GM21360 (cell line): ENCODE results near the gene PCDHA3.
"Not testable (repeated sequence)": the region's sequence is repeated elsewhere in the genome, so short reads cannot be mapped to it uniquely, and the experiment has no call there.

ENCODE experiments used
- ATAC-seq: cut with Tn5 transposase; IDR thresholded peaks from one replicate; pipeline ENCODE4 v1.9.1; 2021; ENCODE audit warnings: mild to moderate bottlenecking, moderate library complexity; ENCODE audit not compliant: unreplicated experiment

Gene PCDHA3

DNA sequence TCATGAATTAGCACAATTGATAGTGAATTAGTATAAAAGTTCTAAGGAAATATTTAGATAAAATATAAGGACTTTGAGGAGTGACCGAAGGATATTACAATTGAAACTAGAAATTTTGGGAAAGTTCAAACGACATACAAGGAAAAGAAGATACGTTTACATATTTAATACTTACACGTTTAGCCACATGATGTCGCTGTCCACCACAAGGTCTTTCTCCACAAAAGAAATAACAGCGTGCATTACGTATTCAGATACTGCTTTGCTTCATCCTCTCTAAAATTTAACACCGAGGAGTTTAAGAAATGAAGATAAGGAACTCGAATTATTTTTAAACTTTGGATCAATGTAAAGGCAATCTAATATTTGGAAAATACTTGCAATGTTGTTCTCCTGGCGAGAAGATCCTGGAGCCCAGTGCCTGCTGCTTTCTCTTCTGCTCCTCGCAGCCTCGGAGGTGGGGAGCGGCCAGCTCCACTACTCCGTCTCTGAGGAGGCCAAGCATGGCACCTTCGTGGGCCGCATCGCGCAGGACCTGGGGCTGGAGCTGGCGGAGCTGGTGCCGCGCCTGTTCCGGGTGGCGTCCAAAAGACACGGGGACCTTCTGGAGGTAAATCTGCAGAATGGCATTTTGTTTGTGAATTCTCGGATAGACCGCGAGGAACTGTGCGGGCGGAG, at the start of gene PCDHA3:
PCDHA3 (plus strand) TSS at position 242 of the 678 bp plus-strand sequence.
- ATAC-seq = no peak

DNA sequence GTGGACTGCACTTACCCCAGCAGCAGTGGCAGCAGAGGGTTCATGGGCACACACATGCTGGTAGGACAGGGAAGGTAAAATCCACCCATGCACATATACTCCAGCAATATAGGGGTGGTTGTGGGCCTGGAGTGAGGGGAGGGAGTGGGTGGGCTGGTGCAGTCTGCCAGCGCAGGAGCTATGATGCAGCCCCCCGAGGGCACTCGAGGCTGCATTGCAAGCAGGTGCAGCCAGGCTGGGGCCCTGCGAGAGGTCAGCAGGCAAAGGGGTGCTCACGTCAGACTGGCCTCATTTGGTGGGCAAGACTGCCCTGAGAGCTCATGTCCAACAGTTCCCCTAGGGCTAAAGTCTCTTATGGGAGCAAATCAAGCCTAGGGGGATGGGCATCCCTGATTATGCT, 47.3 kb upstream of the PCDHA3 start:
- ATAC-seq = no peak

DNA sequence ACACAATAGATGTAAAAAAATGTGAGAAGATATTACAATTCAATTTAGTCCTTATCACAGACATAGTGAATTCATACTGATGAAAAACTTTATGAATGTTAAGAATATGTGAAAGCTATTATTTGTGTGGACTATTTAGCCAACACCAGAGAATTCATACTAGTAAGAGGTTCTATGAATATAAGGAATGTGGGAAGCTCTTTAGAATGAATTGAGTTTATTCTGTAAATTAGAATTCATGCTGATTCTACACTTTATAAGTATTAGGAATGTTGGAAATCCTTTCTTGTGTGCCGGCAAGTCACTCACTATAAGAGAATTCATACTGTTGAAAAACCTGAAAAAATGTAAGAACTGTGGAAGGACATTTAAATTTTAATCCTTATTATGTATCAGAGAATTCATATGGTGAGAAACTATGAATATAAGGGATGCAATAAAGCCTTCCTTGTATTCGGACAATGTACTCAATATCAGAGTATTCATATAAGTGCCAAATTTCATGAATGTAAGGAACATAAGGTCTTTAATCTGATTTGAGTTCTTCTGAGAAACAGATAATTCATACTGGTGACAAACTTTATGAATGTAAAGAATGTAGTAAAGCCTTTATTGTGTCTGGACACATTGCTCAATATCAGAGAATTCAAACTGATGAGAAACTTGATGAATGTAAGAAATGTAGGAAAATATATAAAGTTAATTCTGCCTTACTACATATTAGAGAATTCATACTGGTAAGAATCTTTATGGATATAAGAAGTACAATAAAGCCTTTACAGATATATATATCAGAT, 36.5 kb upstream of the PCDHA3 start:
- ATAC-seq = no peak

DNA sequence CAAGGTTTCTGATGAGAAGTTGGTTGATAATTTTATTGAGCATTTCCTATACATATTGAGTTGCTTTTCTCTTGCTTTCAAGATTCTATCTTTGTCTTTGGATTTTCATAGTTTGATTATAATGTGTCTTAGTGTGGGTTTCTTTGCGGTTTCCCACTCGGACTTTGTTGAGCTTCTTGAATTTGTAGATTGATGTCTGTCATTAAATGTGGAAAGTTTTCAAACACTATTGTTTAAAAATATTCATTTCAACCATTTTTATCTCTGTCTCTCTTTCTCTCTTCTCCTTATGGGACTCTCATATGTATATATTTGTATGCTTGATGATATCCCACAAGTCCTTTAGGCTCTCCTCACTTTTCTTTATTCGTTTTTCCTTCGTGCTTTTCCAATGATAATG, 33.4 kb upstream of the PCDHA3 start:
- ATAC-seq = no peak

DNA sequence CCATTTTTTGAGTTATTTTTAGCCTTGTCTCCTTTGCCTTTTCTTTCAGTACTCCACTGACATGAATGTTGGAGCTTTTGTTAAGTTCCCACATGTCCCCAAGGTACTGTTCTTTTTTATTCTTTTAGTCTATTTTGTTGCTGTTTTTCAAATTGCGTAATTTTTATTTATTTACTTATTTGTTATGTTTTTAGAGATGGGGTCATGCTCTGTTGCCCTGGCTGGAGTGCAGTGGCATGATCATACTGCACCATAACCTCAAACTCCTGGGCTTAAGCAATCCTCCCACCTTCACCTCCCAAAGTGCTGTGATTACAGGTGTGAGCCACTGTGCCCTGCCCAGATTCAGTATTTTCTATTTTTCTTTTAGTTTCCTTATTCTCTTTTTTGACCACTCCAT, 20.3 kb upstream of the PCDHA3 start:
- ATAC-seq = no peak

DNA sequence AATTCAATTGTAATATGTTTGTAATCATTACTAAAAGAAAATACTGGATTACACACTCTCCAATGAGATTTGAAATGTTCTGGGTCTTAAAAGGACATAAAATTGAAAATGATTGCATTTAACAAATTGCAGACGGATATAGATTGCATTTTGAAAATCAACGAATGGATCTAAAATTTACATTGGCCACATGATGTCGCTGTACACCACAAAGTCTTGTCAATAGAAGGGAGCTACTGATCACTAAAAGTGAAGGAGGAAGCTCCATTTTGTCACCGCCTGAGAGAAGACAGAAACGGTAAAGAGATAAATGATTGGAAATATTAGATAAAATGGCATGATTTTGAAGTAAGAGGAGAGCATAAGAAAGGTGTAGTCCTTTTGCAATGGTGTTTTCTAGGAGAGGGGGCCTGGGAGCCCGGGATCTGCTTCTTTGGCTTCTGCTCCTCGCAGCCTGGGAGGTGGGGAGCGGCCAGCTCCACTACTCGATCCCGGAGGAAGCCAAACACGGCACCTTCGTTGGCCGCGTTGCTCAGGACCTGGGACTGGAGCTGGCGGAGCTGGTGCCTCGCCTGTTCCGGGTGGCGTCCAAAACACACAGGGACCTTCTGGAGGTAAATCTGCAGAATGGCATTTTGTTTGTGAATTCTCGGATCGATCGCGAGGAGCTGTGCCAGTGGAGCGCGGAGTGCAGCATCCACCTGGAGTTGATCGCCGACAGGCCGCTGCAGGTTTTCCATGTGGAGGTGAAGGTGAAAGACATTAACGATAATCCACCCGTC, 14.8 kb upstream of the PCDHA3 start, which contains the start of gene PCDHA1:
PCDHA1 (plus strand) TSS at position 236 of the 782 bp plus-strand sequence.
- no peak for ATAC-seq

DNA sequence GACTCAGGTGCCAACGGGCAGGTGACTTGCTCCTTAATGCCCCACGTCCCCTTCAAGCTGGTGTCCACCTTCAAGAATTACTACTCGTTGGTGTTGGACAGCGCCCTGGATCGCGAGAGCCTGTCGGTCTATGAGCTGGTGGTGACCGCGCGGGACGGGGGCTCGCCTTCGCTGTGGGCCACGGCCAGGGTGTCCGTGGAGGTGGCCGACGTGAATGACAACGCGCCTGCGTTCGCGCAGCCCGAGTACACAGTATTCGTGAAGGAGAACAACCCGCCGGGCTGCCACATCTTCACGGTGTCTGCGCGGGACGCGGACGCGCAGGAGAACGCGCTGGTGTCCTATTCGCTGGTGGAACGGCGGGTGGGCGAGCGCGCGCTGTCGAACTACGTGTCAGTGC, 13.4 kb upstream of the PCDHA3 start:
- not testable (repeated sequence) for ATAC-seq

DNA sequence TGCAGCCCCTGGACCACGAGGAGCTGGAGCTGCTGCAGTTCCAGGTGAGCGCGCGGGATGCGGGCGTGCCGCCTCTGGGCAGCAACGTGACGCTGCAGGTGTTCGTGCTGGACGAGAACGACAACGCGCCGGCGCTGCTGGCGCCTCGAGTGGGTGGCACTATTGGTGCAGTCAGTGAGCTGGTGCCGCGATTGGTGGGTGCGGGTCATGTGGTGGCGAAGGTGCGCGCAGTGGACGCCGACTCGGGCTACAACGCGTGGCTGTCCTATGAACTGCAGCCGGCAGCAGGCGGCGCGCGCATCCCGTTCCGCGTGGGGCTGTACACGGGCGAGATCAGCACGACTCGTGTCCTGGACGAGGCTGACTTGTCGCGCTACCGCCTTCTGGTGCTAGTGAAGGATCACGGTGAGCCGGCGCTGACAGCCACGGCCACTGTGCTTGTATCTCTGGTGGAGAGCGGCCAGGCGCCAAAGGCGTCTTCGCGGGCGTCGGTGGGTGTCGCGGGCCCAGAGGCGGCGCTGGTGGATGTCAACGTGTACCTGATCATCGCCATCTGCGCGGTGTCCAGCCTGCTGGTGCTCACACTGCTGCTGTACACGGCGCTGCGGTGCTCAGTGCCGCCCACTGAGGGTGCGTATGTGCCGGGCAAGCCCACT, 12.9 kb upstream of the PCDHA3 start:
- not testable (repeated sequence) for ATAC-seq

DNA sequence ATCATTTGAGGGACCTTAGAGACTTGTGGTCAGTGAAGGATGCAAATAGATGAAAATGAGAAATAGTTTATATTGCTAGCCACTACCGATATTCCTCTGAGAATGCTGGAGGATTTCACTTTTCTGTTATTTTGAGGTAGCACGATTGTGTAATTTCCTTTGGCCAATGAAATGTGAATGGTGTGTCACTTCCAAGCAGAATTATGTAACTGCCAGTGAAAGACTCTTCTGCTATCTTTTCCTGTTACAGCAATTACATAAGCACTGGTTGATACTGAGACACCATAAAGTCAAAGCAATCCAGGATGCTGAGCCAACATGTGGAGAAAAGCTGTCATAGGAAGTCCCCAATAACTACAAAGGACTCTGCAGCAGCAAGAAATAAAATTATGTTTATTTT, 9.8 kb upstream of the PCDHA3 start:
- no peak for ATAC-seq

DNA sequence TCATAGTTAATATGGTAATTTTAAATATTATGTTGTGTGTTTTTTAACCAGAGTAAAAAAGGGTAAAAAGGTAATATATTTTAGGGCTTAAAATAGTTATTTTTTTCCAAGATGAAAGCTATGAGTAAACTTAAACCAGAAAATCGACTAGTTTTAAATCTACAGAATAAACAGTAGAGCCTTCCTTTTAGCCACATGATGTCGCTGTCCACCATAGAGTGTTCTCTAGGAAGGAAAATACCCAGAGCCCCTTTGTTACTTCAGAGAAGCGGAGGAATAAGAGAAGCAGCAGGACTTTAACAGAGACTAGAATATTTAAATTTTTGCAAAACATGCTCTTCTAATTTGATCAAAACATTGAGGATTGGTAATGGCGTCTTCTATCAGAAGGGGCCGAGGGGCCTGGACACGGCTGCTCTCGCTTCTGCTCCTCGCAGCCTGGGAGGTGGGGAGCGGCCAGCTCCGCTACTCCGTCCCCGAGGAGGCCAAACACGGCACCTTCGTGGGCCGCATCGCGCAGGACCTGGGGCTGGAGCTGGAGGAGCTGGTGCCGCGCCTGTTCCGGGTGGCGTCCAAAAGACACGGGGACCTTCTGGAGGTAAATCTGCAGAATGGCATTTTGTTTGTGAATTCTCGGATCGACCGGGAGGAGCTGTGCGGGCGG, 6.1 kb upstream of the PCDHA3 start, which contains the start of gene PCDHA2:
PCDHA2 (plus strand) TSS at position 258 of the 664 bp plus-strand sequence.
- ATAC-seq = no peak

DNA sequence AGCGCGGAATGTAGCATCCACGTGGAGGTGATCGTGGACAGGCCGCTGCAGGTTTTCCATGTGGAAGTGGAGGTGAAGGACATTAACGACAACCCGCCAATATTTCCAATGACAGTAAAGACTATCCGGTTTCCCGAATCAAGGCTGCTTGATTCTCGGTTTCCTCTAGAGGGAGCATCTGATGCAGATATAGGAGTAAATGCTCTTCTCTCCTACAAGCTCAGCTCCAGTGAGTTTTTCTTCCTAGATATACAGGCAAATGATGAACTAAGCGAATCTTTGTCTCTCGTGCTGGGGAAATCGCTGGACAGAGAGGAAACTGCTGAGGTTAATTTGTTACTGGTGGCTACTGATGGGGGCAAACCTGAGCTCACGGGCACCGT, 5.6 kb upstream of the PCDHA3 start:
- ATAC-seq = no peak

DNA sequence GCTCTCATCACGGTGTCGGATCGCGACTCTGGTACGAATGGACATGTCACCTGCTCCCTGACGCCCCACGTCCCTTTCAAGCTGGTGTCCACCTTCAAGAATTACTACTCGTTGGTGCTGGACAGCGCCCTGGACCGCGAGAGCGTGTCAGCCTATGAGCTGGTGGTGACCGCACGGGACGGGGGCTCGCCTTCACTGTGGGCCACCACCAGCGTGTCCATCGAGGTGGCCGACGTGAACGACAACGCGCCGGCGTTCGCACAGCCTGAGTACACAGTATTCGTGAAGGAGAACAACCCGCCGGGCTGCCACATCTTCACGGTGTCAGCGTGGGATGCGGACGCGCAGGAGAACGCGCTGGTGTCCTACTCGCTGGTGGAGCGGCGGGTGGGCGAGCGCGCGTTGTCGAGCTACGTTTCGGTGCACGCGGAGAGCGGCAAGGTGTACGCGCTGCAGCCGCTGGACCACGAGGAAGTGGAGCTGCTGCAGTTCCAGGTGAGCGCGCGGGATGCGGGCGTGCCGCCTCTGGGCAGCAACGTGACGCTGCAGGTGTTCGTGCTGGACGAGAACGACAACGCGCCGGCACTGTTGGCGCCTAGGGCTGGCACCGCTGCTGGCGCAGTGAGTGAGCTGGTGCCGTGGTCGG, 4.7 kb upstream of the PCDHA3 start:
- not testable (repeated sequence) for ATAC-seq

DNA sequence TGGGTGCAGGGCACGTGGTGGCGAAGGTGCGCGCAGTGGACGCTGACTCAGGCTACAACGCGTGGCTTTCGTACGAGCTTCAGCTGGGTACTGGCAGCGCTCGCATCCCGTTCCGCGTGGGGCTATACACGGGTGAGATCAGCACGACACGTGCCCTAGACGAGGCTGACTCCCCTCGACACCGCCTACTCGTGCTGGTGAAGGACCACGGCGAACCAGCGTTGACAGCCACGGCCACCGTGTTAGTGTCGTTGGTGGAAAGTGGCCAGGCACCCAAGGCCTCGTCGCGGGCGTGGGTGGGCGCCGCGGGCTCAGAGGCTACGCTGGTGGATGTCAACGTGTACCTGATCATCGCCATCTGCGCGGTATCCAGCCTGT, 4.2 kb upstream of the PCDHA3 start:
- ATAC-seq = no peak

DNA sequence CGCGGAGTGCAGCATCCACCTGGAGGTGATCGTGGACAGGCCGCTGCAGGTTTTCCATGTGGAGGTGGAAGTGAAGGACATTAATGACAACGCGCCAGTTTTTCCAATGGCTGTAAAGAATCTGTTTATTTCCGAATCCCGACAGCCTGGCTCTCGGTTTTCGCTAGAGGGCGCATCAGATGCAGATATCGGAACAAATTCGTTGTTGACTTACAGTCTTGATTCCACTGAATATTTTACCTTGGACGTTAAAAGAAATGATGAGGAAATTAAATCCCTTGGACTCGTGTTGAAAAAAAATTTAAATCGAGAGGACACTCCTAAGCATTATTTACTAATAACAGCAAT, 611 bp downstream of the PCDHA3 start:
- no peak for ATAC-seq

DNA sequence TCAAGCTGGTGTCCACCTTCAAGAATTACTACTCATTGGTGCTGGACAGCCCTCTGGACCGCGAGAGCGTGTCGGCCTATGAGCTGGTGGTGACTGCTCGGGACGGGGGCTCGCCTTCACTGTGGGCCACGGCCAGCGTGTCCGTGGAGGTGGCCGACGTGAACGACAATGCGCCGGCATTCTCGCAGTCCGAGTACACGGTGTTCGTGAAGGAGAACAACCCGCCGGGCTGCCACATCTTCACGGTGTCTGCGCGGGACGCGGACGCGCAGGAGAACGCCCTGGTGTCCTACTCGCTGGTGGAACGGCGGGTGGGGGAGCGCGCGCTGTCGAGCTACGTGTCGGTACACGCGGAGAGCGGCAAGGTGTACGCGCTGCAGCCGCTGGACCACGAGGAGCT, 1.5 kb downstream of the PCDHA3 start:
- ATAC-seq = not testable (repeated sequence)

DNA sequence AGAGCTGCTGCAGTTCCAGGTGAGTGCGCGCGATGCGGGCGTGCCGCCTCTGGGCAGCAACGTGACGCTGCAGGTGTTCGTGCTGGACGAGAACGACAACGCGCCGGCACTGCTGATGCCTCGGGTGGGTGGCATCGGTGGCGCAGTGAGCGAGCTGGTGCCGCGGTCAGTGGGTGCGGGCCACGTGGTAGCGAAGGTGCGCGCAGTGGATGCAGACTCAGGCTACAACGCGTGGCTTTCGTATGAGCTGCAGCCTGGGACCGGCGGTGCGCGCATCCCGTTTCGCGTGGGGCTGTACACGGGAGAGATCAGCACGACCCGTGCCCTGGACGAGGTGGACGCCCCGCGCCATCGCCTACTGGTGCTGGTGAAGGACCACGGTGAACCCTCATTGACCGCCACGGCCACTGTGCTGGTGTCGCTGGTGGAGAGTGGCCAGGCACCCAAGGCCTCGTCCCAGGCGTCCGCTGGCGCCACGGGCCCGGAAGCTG, 2.0 kb downstream of the PCDHA3 start:
- ATAC-seq = no peak

DNA sequence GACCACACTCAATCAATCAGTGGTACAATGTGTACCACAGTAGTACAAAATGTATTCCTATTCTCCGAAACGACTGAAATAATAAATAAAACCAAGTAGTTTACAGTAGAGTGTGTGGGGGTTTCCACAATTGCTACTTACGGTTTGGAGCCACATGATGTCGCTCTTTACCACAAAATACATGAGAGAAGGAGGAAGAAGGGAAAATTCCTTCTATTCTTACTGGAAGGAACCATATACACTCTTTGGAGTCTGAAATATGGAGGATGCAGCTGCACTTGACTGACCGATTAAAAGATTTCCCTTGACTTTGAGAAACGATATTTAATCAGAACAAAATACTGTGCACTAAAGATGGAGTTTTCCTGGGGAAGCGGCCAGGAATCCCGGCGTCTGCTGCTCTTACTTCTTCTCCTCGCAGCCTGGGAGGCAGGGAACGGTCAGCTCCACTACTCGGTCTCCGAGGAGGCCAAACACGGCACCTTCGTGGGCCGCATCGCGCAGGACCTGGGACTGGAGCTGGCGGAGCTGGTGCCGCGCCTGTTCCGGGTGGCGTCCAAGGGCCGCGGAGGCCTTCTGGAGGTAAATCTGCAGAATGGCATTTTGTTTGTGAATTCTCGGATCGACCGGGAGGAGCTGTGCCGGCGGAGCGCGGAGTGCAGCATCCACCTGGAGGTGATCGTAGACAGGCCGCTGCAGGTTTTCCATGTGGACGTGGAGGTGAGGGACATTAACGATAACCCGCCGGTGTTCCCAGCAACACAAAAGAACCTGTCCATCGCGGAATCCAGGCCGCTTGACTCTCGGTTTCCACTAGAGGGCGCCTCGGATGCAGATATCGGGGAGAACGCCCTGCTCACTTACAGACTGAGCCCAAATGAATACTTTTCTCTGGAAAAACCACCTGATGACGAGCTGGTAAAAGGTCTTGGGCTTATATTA, 6.2 kb downstream of the PCDHA3 start, which contains the start of gene PCDHA4:
PCDHA4 (plus strand) TSS at position 235 of the 942 bp plus-strand sequence.
- no peak for ATAC-seq

DNA sequence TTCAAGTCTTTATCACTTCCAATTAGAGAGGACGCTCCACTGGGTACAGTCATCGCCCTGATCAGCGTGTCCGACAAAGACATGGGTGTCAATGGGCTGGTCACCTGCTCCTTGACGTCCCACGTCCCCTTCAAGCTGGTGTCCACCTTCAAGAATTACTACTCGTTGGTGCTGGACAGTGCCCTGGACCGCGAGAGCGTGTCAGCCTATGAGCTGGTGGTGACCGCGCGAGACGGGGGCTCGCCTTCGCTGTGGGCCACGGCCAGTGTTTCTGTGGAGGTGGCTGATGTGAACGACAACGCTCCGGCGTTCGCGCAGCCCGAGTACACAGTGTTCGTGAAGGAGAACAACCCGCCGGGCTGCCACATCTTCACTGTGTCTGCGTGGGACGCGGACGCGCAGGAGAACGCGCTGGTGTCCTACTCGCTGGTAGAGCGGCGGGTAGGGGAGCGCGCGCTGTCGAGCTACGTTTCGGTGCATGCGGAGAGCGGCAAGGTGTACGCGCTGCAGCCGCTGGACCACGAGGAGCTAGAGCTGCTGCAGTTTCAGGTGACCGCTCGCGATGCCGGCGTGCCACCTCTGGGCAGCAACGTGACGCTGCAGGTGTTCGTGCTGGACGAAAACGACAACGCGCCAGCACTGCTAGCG, 7.5 kb downstream of the PCDHA3 start:
- ATAC-seq = not testable (repeated sequence)
